ENCODE data around the gene ABL1.

ABL1 gene

GRCh38 chr9:130934702-130935647, 99.9 kb downstream of the ABL1 start:
- peaks cover 5% of the 10 kb centered on the region for H3K4me1 ChIP-seq (ENCODE audit: low read depth, poor library complexity, severe bottlenecking)
- no peak overlapping the region for H3K9ac ChIP-seq
- no peak overlapping the region for H3K27ac ChIP-seq
- no peak overlapping the region for H3K4me2 ChIP-seq
- no peak overlapping the region for H3K4me3 ChIP-seq (IDR thresholded peaks at IDR 0.05; ENCODE audit: insufficient read depth, low read depth, low read length)
- H3K27me3 ChIP-seq (ENCODE audit: insufficient read depth, low read depth): peaks cover 89% of the 10 kb centered on the region
- H2AFZ ChIP-seq (ENCODE audit: low read depth): no peak overlapping the region
- TF ChIP-seq, protein P1, sequence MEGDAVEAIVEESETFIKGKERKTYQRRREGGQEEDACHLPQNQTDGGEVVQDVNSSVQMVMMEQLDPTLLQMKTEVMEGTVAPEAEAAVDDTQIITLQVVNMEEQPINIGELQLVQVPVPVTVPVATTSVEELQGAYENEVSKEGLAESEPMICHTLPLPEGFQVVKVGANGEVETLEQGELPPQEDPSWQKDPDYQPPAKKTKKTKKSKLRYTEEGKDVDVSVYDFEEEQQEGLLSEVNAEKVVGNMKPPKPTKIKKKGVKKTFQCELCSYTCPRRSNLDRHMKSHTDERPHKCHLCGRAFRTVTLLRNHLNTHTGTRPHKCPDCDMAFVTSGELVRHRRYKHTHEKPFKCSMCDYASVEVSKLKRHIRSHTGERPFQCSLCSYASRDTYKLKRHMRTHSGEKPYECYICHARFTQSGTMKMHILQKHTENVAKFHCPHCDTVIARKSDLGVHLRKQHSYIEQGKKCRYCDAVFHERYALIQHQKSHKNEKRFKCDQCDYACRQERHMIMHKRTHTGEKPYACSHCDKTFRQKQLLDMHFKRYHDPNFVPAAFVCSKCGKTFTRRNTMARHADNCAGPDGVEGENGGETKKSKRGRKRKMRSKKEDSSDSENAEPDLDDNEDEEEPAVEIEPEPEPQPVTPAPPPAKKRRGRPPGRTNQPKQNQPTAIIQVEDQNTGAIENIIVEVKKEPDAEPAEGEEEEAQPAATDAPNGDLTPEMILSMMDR (conservative IDR thresholded peaks at IDR 0.05; ENCODE audit: low read depth, low read length): no peak
- H3K79me2 ChIP-seq (ENCODE audit: insufficient read depth, low read depth): no peaks in the 10 kb centered on the region
- H3K36me3 ChIP-seq (ENCODE audit: insufficient read depth): no peaks in the 10 kb centered on the region
- no peaks in the 10 kb centered on the region for H4K20me1 ChIP-seq (ENCODE audit: insufficient read depth)

DNA sequence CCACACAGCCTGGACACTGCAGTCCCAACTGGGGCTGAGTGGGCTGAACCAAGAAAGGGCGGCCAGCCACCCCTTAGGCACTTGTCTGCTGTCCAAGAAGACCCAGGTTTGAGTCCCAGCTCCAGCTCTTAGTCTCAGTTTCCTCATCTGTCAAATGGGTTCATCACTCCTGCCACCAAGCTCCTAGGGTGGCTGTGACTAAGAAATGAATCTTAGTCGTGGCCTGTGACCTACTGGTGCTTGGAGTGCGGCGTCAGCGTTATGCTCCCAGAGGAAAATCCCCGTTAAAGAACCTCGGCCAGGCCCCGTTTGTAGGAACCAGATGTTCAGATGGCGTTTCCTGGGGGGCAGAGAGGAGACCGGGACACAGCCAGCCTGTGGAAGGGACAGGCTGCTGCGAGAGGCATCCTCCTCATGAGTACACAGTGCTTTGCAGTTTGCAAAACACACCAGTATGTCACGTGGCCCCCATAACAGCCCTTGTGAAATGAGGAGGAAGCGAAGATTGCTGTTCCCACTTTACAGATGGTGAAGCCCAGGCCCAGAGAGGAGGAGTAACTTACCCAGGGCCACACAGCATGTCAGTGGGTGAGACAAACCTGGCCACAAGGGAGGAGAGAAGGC, 100.7 kb downstream of the ABL1 start:
- peaks cover 5% of the 10 kb centered on the region for H3K4me1 ChIP-seq (ENCODE audit: low read depth, poor library complexity, severe bottlenecking)
- H3K36me3 ChIP-seq (ENCODE audit: insufficient read depth): no peaks in the 10 kb centered on the region
- peaks cover 90% of the 10 kb centered on the region for H3K27me3 ChIP-seq (ENCODE audit: insufficient read depth, low read depth)
- no peak overlapping the region for H3K4me3 ChIP-seq (IDR thresholded peaks at IDR 0.05; ENCODE audit: insufficient read depth, low read depth, low read length)
- no peak overlapping the region for H2AFZ ChIP-seq (ENCODE audit: low read depth)
- H3K9ac ChIP-seq: no peak overlapping the region
- H3K79me2 ChIP-seq (ENCODE audit: insufficient read depth, low read depth): no peaks in the 10 kb centered on the region
- no peak overlapping the region for H3K27ac ChIP-seq
- TF ChIP-seq, protein P1 (conservative IDR thresholded peaks at IDR 0.05; ENCODE audit: low read depth, low read length): no peak
- H3K4me2 ChIP-seq: no peak overlapping the region
- no peaks in the 10 kb centered on the region for H4K20me1 ChIP-seq (ENCODE audit: insufficient read depth)

GRCh38 chr9:130936285-130937117, 101.4 kb downstream of the ABL1 start:
- H3K9ac ChIP-seq: no peak overlapping the region
- peaks cover 88% of the 10 kb centered on the region for H3K27me3 ChIP-seq (ENCODE audit: insufficient read depth, low read depth)
- H3K79me2 ChIP-seq (ENCODE audit: insufficient read depth, low read depth): no peaks in the 10 kb centered on the region
- peaks cover 3% of the 10 kb centered on the region for H3K4me1 ChIP-seq (ENCODE audit: low read depth, poor library complexity, severe bottlenecking)
- TF ChIP-seq, protein P1 (conservative IDR thresholded peaks at IDR 0.05; ENCODE audit: low read depth, low read length): no peak
- H3K4me3 ChIP-seq (IDR thresholded peaks at IDR 0.05; ENCODE audit: insufficient read depth, low read depth, low read length): no peak overlapping the region
- H3K4me2 ChIP-seq: no peak overlapping the region
- H3K27ac ChIP-seq: no peak overlapping the region
- no peaks in the 10 kb centered on the region for H3K36me3 ChIP-seq (ENCODE audit: insufficient read depth)
- no peak overlapping the region for H2AFZ ChIP-seq (ENCODE audit: low read depth)
- H4K20me1 ChIP-seq (ENCODE audit: insufficient read depth): no peaks in the 10 kb centered on the region
